Smooth muscle cell of the umbilical artery (primary cell): ENCODE results near the gene ZNF639. TPM values are rescaled to one million over a fixed set of nuclear protein-coding genes. Genes with fewer than 3 reads are reported as not detected.

ENCODE experiments used
- total RNA-seq: library from RNA; depleted of rRNA; stranded (reverse); fragments of >200 nt; gene quantifications from 2 replicates; pipeline ENCODE4 v1.2.3, GENCODE V29; 2014

ZNF639 gene
- total RNA-seq = 49.9 and 59.6 TPM in 2 replicates

DNA sequence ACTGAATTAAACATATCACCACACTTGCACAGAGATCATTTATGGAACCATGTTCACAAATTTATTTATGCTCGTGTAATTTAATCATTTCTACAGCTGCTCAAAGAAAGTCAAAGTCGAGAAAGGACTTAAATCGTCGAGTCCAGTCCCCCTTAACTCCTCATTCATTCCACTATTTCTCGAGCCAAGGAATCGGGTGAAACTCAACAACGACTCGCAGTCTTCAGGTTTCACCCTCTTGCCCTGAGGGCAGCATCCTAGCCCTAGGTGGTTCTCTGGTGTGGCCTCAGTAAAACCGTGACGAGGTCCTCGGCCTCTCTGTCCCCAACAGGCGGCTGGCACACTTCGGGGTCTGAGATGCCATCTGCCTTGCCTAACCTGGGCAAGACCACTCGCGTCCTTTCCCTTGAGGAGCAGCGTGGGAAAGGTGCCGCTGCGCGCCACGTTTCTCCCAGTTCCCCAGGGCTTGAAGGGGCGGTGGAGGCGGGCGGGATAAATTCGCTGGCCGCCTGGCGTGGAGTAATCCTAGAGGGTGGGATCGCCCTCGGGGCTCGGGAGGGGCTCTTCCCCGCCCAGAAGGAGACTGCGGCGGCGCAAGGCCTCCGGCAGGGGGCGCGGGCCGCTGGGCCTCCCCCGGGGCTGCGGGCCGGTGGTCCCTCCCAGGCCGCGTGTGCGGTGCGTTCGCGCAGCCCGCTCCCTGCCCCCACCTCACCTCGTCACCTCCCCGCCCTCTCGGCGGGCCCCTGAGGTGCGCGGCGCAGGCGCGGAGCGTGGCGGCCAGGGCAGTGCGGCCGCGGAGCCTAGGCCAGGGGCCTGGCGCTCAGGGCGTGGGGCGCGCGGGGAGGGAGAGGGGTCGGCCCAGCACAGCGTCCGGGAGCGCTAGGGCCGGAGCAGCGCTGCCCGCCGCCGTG, at the start of gene ZNF639:
Gene ZNF639 (plus strand): TSS at position 746 of the 911 bp plus-strand sequence. CDS start 5,263 bp downstream, outside the sequence.

DNA sequence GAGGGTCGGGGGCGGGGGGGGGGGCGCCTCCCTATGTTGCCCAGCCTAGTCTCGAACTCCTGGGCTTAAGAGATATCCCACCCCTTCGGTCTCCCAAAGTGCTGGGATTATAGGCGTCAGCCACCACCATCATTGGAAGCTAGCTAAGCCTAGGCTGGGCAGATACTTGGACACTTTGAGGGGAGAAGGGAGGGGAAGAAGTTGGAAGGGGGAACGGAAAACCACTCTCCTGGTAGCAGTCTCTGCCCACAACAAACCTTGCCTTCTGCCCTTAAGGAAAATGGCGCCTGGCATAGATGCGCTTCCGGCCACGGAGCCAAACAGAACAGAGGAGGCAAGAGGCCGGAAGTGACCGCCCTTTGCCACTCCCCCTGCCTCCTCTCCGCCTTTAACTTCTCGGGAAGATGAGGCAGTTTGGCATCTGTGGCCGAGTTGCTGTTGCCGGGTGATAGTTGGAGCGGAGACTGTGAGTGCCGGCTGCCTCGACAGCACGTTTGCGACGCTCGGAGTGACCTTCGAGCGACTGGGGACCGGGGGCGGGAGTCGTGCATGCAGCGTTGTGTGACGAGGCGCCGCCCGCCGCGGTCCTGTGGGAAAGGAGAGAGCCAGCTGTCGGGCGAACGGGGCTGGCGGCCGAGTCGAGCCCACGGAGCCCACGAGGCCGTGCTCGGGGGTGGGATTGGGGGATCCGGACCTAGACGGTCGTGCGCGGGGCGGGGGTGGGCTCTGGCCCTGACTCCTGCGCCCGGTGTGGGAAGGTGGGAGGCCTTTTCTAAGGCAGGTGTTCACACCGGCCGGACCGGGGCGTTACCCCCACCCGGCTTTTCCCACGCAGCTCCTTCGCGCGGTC, 24.7 kb downstream of the ZNF639 start, which contains the start of gene MFN1:
Gene MFN1 (plus strand): TSS at position 365 of the 850 bp plus-strand sequence. CDS start 1,143 bp downstream, outside the sequence.

Other genes with a start within 250 kb of the ZNF639 start
- gene PIK3CA, start 174.7 kb upstream of the ZNF639 start, total RNA-seq = 44.5 and 51.6 TPM in 2 replicates
- 1.3 and 1.5 TPM in 2 replicates for gene KCNMB3, start 71.9 kb upstream of the ZNF639 start, total RNA-seq
- 50.8 and 86.2 TPM in 2 replicates for gene MFN1, start 24.7 kb downstream of the ZNF639 start, total RNA-seq
- 69.8 and 90.7 TPM in 2 replicates for gene GNB4, start 128.4 kb downstream of the ZNF639 start, total RNA-seq
- gene ACTL6A, start 239.9 kb downstream of the ZNF639 start, total RNA-seq = 42.8 and 57.3 TPM in 2 replicates